Measurements from ENCODE around the gene SLC38A6. TPM values are rescaled to one million over a fixed set of nuclear protein-coding genes. Genes with fewer than 3 reads are reported as not detected.

The SLC38A6 gene
- total and polyA plus RNA-seq, 2 of the 8 experiments (the other 6 are each of a cell fraction or from before 2014, with no cell fraction given): 8.1 to 9.8 TPM

DNA sequence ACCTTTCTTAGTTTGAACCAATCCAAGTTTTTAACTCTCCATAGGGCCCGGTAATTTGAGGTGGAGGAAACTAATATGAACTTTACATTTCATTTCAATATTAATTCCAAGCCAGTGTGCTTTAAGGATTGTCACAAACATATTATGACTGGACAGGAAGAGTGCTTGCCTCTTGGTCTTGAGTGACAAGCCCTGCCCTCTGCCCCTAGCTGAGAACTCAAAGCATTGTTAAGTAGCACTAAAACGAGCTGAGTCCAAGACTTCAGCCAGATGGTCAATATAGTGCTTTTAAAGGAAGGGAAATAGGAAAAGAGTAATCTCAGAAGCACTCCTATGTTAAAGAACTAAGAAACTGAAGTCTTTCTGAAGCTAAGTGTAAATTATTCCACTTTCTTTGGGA is 17.3 kb upstream of the SLC38A6 start:
- Histone ChIP-seq H2BK20ac (ENCODE audit: low read length) (no peak overlapping the region), H2AK5ac (ENCODE audit: low read depth, low read length) (no peak overlapping the region), H3K4ac (replicated peaks; ENCODE audit: insufficient read length, low read depth, low read length) (no peak overlapping the region), H3K23me2 (ENCODE audit: low read depth, low read length) (no peaks in the 10 kb centered on the region; the same call in 1 of the 2 replicates), H3K27me3 (replicated peaks in 1 of 4; ENCODE audit: control insufficient read depth in 3 of 4, extremely low read depth in 1 of 4, insufficient read depth in 3 of 4, low read length in 3 of 4) (no peaks in the 10 kb centered on the region), H3K36me3 (ENCODE audit: control insufficient read depth in 2 of 4, insufficient read depth in 4 of 4, low read length in 3 of 4) (no peaks in the 10 kb centered on the region), H3K9ac (replicated peaks in 1 of 4; ENCODE audit: extremely low read depth in 1 of 4, low read depth in 3 of 4, low read length in 3 of 4) (no peak overlapping the region), H2AFZ (ENCODE audit: low read length) (no peak overlapping the region), H4K5ac (ENCODE audit: insufficient read length, low read depth, low read length) (no peak overlapping the region), H3K4me1 (replicated peaks in 1 of 4; ENCODE audit: control insufficient read depth in 3 of 4, insufficient read depth in 4 of 4, low read length in 3 of 4) (no peaks in the 10 kb centered on the region), H3K79me2 (ENCODE audit: control insufficient read depth in 1 of 2, insufficient read depth in 2 of 2, low read length in 2 of 2) (no peaks in the 10 kb centered on the region), H3K4me3 (ENCODE audit: extremely low read depth in 1 of 4, insufficient read depth in 2 of 4, low read depth in 3 of 4, low read length in 4 of 4) (no peak overlapping the region), H3K27ac (ENCODE audit: low read depth, low read length) (no peak overlapping the region), H3K23ac (ENCODE audit: insufficient read length) (no peak overlapping the region), H3K56ac (replicated peaks; ENCODE audit: insufficient read length, low read depth, low read length) (no peak overlapping the region), H4K20me1 (replicated peaks in 1 of 2; ENCODE audit: control insufficient read depth in 1 of 2, insufficient read depth in 2 of 2, low read length in 2 of 2) (peaks cover 0 to 2% of the 10 kb centered on the region in 2 experiments), H3K18ac (ENCODE audit: extremely low read depth, low read length) (no peak overlapping the region), H4K91ac (replicated peaks; ENCODE audit: insufficient read length, low read length) (no peak overlapping the region), H2BK12ac (ENCODE audit: low read depth, low read length) (no peak overlapping the region), H2BK120ac (replicated peaks; ENCODE audit: low read depth, low read length) (no peak overlapping the region), H4K8ac (ENCODE audit: extremely low read depth, insufficient read depth, low read length) (no peak overlapping the region), H3K9me3 (ENCODE audit: insufficient read depth in 2 of 2, low read depth in 1 of 2, low read length in 1 of 2) (peaks cover 0 to 4% of the 10 kb centered on the region in 2 experiments; a peak in 2 of 4 replicates), H3K4me2 (ENCODE audit: insufficient read depth in 1 of 2, low read depth in 2 of 2, low read length in 2 of 2) (no peak overlapping the region), H3K14ac (ENCODE audit: insufficient read length) (no peak overlapping the region), H3K79me1 (ENCODE audit: low read depth, low read length) (no peaks in the 10 kb centered on the region; the same call in 1 of the 2 replicates), H2BK5ac (ENCODE audit: low read depth, low read length) (no peak overlapping the region), H2BK15ac (ENCODE audit: low read length) (no peak overlapping the region)
- ChIA-PET CTCF (ENCODE audit: partially characterized antibody) (no interaction called here), POLR2A (ENCODE audit: partially characterized antibody) (interaction anchor here (0.7 kb wide), 1 partner anchor 17 kb away, joined by 3 read pairs; the partner anchor contains the start of genes SLC38A6 and TRMT5)
- FAIRE-seq (no peak), DNase-seq (ENCODE audit: low read depth in 1 of 2, low spot score in 2 of 2) (no peak)
- 77% methylated on average over 2 of the region's 2 CpGs; no CpG with 5 or more reads in 1 of the 2 experiments for WGBS, 2 experiments (ENCODE audit: extremely low coverage in 1 of 2, insufficient coverage in 1 of 2, insufficient read length in 1 of 2, insufficient replicate concordance in 2 of 2, low coverage in 1 of 2, low lambda C conversion rate in 2 of 2, missing lambda C conversion rate in 1 of 2)
- no peak for TF ChIP-seq SIRT6 (IDR thresholded peaks at IDR 0.05; ENCODE audit: low read length)
- TF ChIP-seq, protein P1, sequence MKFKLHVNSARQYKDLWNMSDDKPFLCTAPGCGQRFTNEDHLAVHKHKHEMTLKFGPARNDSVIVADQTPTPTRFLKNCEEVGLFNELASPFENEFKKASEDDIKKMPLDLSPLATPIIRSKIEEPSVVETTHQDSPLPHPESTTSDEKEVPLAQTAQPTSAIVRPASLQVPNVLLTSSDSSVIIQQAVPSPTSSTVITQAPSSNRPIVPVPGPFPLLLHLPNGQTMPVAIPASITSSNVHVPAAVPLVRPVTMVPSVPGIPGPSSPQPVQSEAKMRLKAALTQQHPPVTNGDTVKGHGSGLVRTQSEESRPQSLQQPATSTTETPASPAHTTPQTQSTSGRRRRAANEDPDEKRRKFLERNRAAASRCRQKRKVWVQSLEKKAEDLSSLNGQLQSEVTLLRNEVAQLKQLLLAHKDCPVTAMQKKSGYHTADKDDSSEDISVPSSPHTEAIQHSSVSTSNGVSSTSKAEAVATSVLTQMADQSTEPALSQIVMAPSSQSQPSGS (IDR thresholded peaks at IDR 0.05; ENCODE audit: low read length): no peak
- no peak for TF ChIP-seq JUND (IDR thresholded peaks at IDR 0.05; ENCODE audit: low read length)
- TF ChIP-seq TAF1 (IDR thresholded peaks at IDR 0.05; ENCODE audit: low read depth, low read length): no peak
- no peak for TF ChIP-seq ASH2L (IDR thresholded peaks at IDR 0.05; ENCODE audit: low read length)
- no peak for TF ChIP-seq ATF3 (IDR thresholded peaks at IDR 0.05; ENCODE audit: insufficient read depth, low read depth, low read length)
- TF ChIP-seq FOSL1 (IDR thresholded peaks at IDR 0.05; ENCODE audit: insufficient read depth, low read depth, low read length): no peak
- no peak for TF ChIP-seq GABPA (IDR thresholded peaks at IDR 0.05; ENCODE audit: borderline replicate concordance, insufficient read depth, low read length)
- no peak for TF ChIP-seq CHD1 (IDR thresholded peaks at IDR 0.05; ENCODE audit: low read depth, low read length)
- TF ChIP-seq SUZ12 (IDR thresholded peaks at IDR 0.05; ENCODE audit: low read length): no peak
- no peak for TF ChIP-seq KDM5A (IDR thresholded peaks at IDR 0.05; ENCODE audit: low read length)
- TF ChIP-seq CEBPB (IDR thresholded peaks at IDR 0.05; ENCODE audit: low read depth, low read length): no peak
- TF ChIP-seq BRCA1 (IDR thresholded peaks at IDR 0.05; ENCODE audit: low read depth, low read length): no peak
- TF ChIP-seq CREB1 (IDR thresholded peaks at IDR 0.05): no peak
